GM13977 (cell line): Measurements from ENCODE around the gene C1orf74.

Experiments used
- DNase-seq: peaks from one replicate; pipeline ENCODE4 v3.0.0; 2012; ENCODE audit warnings: low spot score
- CTCF ChIP-seq: IDR thresholded peaks from 2 replicates; pipeline ENCODE4 v1.5.1; 2012; ENCODE audit warnings: mild to moderate bottlenecking, control low read depth; ENCODE audit not compliant: insufficient read depth; ENCODE audit errors: extremely low read depth, missing control alignments
- in situ Hi-C: fragments of 300-500 bp; cut with MboI; formaldehyde crosslinking; loops from one replicate; pipeline ENCODE4 v1.12.0; 2022; ENCODE audit warnings: low sequenced_read_pairs, low pct_unique_long_range_greater_than_20kb, mixed read lengths, inconsistent platforms; ENCODE audit not compliant: unreplicated experiment

C1orf74 gene

DNA sequence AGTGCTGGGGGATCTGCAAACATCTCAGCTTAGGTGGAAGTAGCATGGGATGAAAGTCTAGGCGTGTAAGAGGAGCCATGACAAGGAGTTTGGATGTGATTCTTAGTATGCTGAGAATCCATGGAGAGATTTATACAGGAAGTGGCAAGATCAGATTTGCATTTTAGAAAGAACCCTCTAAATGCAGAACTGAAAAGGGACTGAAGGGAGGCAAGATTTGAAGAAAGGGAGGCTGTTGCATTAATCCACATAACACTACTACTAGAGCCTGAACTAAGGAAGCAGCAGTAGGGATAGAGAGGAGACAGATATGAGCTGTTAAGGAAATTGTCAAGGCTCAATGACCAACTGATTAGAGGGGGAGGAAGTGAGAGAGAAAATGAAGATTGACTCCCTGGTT, 9.8 kb downstream of the C1orf74 start:
- TF ChIP-seq CTCF: no peak
- no peak for DNase-seq
- in situ Hi-C loops: no loop called here

GRCh38 chr1:209772126-209772525, 12.2 kb downstream of the C1orf74 start:
- no peak for TF ChIP-seq CTCF
- in situ Hi-C loops: no loop called here
- no peak for DNase-seq

- in situ Hi-C loops: no loop called here
- TF ChIP-seq CTCF: no peak
- DNase-seq: no peak
These were observed 13.5 kb downstream of the C1orf74 start for GRCh38 chr1:209770636-209771415.

DNA sequence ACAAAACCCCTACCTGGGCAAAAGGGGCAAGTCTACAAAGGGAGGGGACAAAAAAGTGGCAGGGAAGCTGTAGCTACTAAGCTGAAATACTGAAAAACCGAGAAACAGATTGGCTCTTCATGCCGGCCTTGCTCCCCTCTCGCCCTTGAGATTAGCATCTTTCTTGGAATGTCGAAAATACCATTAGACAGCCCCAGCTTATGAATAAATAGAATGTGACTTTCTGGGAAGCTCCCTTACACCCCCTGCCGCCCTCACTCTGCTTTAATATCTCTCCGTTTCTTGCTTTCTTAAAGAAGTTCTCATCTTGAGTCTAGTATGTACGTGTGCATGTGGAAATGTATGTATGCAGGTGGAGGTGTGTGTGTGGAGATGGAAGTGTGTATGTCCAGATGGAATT, 14.4 kb downstream of the C1orf74 start:
- in situ Hi-C loops: no loop called here
- TF ChIP-seq CTCF: no peak
- DNase-seq: no peak

DNA sequence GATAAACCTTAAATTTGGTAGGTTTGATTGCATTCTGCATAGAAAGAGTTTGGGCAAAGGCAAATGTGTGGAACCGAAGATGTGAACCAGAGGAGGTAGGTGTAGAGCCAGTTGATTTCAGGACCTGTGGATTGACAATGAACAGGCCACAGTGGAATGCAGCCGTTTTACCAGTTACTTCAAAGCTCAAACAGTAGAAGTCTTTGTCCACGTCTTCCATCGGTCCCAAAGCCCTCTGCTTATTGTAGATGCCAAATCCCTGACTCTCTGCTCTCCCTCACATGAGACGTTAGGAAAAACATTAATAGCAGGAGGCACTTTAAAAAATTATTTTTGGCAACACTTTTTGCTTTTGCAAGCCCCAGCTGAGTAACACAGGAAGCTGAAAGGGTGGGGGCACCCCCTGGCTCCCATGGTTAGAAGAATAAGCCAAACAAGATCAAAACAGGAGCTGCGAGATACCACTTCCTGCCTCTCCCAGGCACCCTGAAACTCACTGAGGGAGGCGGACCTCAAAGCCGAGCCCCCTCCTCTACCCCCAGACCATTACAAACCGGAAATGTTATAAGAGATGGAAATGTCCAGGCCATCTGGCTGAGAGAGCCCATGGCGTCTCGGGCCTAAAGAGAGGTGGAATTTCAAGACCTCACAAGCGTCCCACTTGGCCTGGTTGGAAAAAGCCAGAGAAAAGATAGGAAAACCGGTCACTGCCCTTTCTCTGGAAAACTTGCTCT, 15.0 kb downstream of the C1orf74 start:
- in situ Hi-C loops: no loop called here
- peak; percentile 74 for DNase-seq
- no peak for TF ChIP-seq CTCF

DNA sequence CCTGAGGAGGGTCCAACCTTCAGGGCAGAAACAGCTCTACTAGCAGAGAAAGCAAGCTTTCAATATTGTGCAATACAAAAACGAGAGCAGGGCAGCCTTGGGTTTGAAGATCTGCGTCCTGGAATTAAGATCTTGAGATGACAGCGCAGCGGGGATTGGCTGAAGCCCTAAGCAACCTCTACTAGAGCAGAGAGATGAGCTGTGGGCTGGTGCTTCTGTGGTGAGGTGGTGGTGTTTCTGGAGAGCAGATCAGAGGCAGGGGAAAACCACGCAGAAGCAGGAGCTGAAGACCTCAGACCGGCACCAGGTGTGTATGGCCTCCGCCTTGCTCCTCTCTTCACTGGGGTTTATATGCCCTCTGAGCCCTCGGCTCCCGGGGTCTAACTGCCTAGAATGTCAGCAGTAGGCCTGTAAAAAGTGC, 16.0 kb downstream of the C1orf74 start:
- in situ Hi-C loops: no loop called here
- DNase-seq: peak; percentile 83
- no peak for TF ChIP-seq CTCF
